Peyer's patch (tissue), 4 donors: Measurements from ENCODE around the gene CTCFL. TPM values are rescaled to one million over a fixed set of nuclear protein-coding genes. Genes with fewer than 3 reads are reported as not detected.

Experiments
- DNase-seq, 3 donors: peaks; one replicate each; pipeline ENCODE4 v3.0.0-alpha.2; 2017 to 2019
- H3K27ac ChIP-seq, 4 donors: fragments of 200-600 bp; sonication (generic); one replicate each; pipeline ENCODE4 v1.5.1; 2016 to 2019
- H3K27me3 ChIP-seq, 2 donors: fragments of 200-600 bp; sonication (generic); one replicate each; pipeline ENCODE4 v1.5.1; 2019
- H3K36me3 ChIP-seq, 3 donors: fragments of 200-600 bp; sonication (generic); one replicate each; pipeline ENCODE4 v1.5.1; 2016 to 2019
- H3K4me1 ChIP-seq, 4 donors: fragments of 200-600 bp; sonication (generic); one replicate each; pipeline ENCODE4 v1.5.1; 2016 to 2019
- H3K4me3 ChIP-seq, 4 donors: fragments of 200-600 bp; sonication (generic); 1 replicate in 3 of 4; 2 replicates in 1 of 4; pipeline ENCODE4 v1.5.1; 2016 to 2019; ENCODE audit warnings: mild to moderate bottlenecking in 1 of 4
- H3K9me3 ChIP-seq, 4 donors: fragments of 200-600 bp; sonication (generic); one replicate each; pipeline ENCODE4 v1.5.1; 2016 to 2019; ENCODE audit warnings: mild to moderate bottlenecking in 1 of 4
- CTCF ChIP-seq, 6 experiments: fragments of 450-650 bp in 4 of 6; fragments of 200-600 bp in 2 of 6; sonication (generic) in 1 of 6; IDR thresholded peaks; one replicate each; pipeline ENCODE4 v1.5.1; 2017 to 2019; ENCODE audit warnings: antibody characterized with exemption in 6 of 6, mild to moderate bottlenecking in 3 of 6, moderate library complexity in 1 of 6
- POLR2A ChIP-seq, 2 donors: fragments of 450-650 bp; IDR thresholded peaks; one replicate each; pipeline ENCODE4 v1.5.1; 2017; ENCODE audit warnings: antibody characterized with exemption in 2 of 2, mild to moderate bottlenecking in 2 of 2, moderate library complexity in 2 of 2
- total RNA-seq, 4 donors: library from RNA; depleted of rRNA; stranded (reverse); fragments of >200 nt; gene quantifications; one replicate each; pipeline ENCODE4 v1.1.0, GENCODE V29; 2016

Gene CTCFL
- total RNA-seq, 4 donors from 2014 or later: not detected

GRCh38 chr20:57501461-57502335 lies 23.2 kb downstream of the CTCFL start:
- peaks cover 0 to 6% (median 0%) of the 10 kb centered on the region in 4 donors for H3K4me1 ChIP-seq
- TF ChIP-seq CTCF (IDR thresholded peaks at IDR 0.05) (no peak), POLR2A (IDR thresholded peaks at IDR 0.05) (no peak)
- peak in 1 of 3 donors; percentile 30 for DNase-seq
- no peaks in the 10 kb centered on the region for H3K36me3 ChIP-seq
- no peaks in the 10 kb centered on the region for H3K9me3 ChIP-seq
- no peak overlapping the region for H3K27ac ChIP-seq
- no peak overlapping the region for H3K4me3 ChIP-seq
- no peaks in the 10 kb centered on the region for H3K27me3 ChIP-seq

- Histone ChIP-seq H3K27ac (no peak overlapping the region), H3K4me3 (no peak overlapping the region), H3K27me3 (no peaks in the 10 kb centered on the region), H3K9me3 (no peaks in the 10 kb centered on the region), H3K36me3 (no peaks in the 10 kb centered on the region), H3K4me1 (peaks cover 0 to 6% (median 0%) of the 10 kb centered on the region in 4 donors)
- no peak for TF ChIP-seq POLR2A (IDR thresholded peaks at IDR 0.05)
- no peak for TF ChIP-seq CTCF (IDR thresholded peaks at IDR 0.05)
- DNase-seq: peak in 1 of 3 donors; percentile 19
Measured at GRCh38 chr20:57500962-57501361, 24.0 kb downstream of the CTCFL start.

GRCh38 chr20:57500235-57500634 lies 24.7 kb downstream of the CTCFL start:
- Histone ChIP-seq H3K9me3 (no peaks in the 10 kb centered on the region), H3K4me1 (peaks cover 0 to 6% (median 0%) of the 10 kb centered on the region in 4 donors), H3K4me3 (no peak overlapping the region), H3K27ac (no peak overlapping the region), H3K27me3 (no peaks in the 10 kb centered on the region), H3K36me3 (no peaks in the 10 kb centered on the region)
- TF ChIP-seq CTCF (IDR thresholded peaks at IDR 0.05): no peak
- TF ChIP-seq POLR2A (IDR thresholded peaks at IDR 0.05): no peak
- peak in 1 of 3 donors; percentile 11 for DNase-seq

GRCh38 chr20:57499676-57500075 lies 25.3 kb downstream of the CTCFL start:
- Histone ChIP-seq H3K9me3 (no peaks in the 10 kb centered on the region), H3K27ac (no peak overlapping the region), H3K36me3 (no peaks in the 10 kb centered on the region), H3K4me1 (peaks cover 0 to 6% (median 0%) of the 10 kb centered on the region in 4 donors), H3K27me3 (no peaks in the 10 kb centered on the region), H3K4me3 (no peak overlapping the region)
- DNase-seq: peak in 1 of 3 donors; percentile 46
- TF ChIP-seq POLR2A (IDR thresholded peaks at IDR 0.05) (no peak), CTCF (IDR thresholded peaks at IDR 0.05) (no peak)

GRCh38 chr20:57498425-57499400 lies 26.2 kb downstream of the CTCFL start:
- DNase-seq: peak in 1 of 3 donors; percentile 48
- H3K4me3 ChIP-seq: no peak overlapping the region
- no peaks in the 10 kb centered on the region for H3K9me3 ChIP-seq
- TF ChIP-seq CTCF (IDR thresholded peaks at IDR 0.05): no peak
- no peak for TF ChIP-seq POLR2A (IDR thresholded peaks at IDR 0.05)
- H3K27me3 ChIP-seq: no peaks in the 10 kb centered on the region
- no peak overlapping the region for H3K27ac ChIP-seq
- peaks cover 0 to 6% (median 0%) of the 10 kb centered on the region in 4 donors for H3K4me1 ChIP-seq
- H3K36me3 ChIP-seq: no peaks in the 10 kb centered on the region
